Mesendoderm (in vitro differentiated cells): ENCODE measurements around the gene VAMP1.

ENCODE experiments used
- DNase-seq: peaks from one replicate; pipeline ENCODE4 v3.0.0; 2013
- H2AK5ac ChIP-seq: 2 replicates; pipeline ENCODE4 v1.6.1; 2013; ENCODE audit warnings: low read length, inconsistent platforms
- H2BK120ac ChIP-seq: 2 replicates; pipeline ENCODE4 v1.6.1; 2013; ENCODE audit warnings: low read depth, mild to moderate bottlenecking, low read length, moderate library complexity, mixed read lengths
- H2BK15ac ChIP-seq: replicated peaks from 2 replicates; pipeline ENCODE4 v1.6.1; 2013; ENCODE audit warnings: low read depth, mild to moderate bottlenecking, moderate library complexity
- H2BK5ac ChIP-seq: 2 replicates; pipeline ENCODE4 v1.6.1; 2013; ENCODE audit warnings: low read length, inconsistent platforms
- H3K18ac ChIP-seq: 2 replicates; pipeline ENCODE4 v1.6.1; 2013; ENCODE audit warnings: mild to moderate bottlenecking, low read length, mixed read lengths
- H3K23ac ChIP-seq: one replicate; pipeline ENCODE4 v1.6.1; 2013; ENCODE audit warnings: low read length
- H3K27ac ChIP-seq: 2 replicates; pipeline ENCODE4 v1.5.1; 2013; ENCODE audit warnings: low read depth, mild to moderate bottlenecking, inconsistent platforms, low read length, moderate library complexity
- H3K27me3 ChIP-seq: 2 replicates; pipeline ENCODE4 v1.6.1; 2013; ENCODE audit warnings: low read length, control low read depth, mild to moderate bottlenecking, inconsistent platforms; ENCODE audit not compliant: insufficient read depth, poor library complexity
- H3K36me3 ChIP-seq: 2 replicates; pipeline ENCODE4 v1.6.1; 2013; ENCODE audit warnings: low read length, inconsistent platforms; ENCODE audit not compliant: control insufficient read depth, insufficient read depth
- H3K4ac ChIP-seq: one replicate; pipeline ENCODE4 v1.6.1; 2013; ENCODE audit warnings: low read depth, mild to moderate bottlenecking, low read length, moderate library complexity
- H3K4me1 ChIP-seq: 2 replicates; pipeline ENCODE4 v1.6.1; 2013; ENCODE audit warnings: low read depth, low read length, inconsistent platforms; ENCODE audit not compliant: control insufficient read depth
- H3K4me2 ChIP-seq: 2 replicates; pipeline ENCODE4 v1.6.1; 2013; ENCODE audit warnings: low read length
- H3K4me3 ChIP-seq: 2 replicates; pipeline ENCODE4 v1.5.1; 2013; ENCODE audit warnings: mild to moderate bottlenecking, low read length
- H3K56ac ChIP-seq: one replicate; pipeline ENCODE4 v1.6.1; 2013; ENCODE audit warnings: low read length
- H3K79me1 ChIP-seq: 2 replicates; pipeline ENCODE4 v1.6.1; 2013; ENCODE audit warnings: low read length, inconsistent platforms
- H3K79me2 ChIP-seq: 2 replicates; pipeline ENCODE4 v1.6.1; 2013; ENCODE audit warnings: mild to moderate bottlenecking, low read length; ENCODE audit not compliant: control insufficient read depth, insufficient read depth
- H3K9ac ChIP-seq: 2 replicates; pipeline ENCODE4 v1.6.1; 2013; ENCODE audit warnings: low read length, inconsistent platforms
- H4K5ac ChIP-seq: one replicate; pipeline ENCODE4 v1.6.1; 2013; ENCODE audit warnings: low read length
- H4K8ac ChIP-seq: one replicate; pipeline ENCODE4 v1.6.1; 2013; ENCODE audit warnings: low read depth, mild to moderate bottlenecking, control low read depth, low read length, moderate library complexity
- WGBS: extraction: QIAGEN DNeasy Blood & Tissue Kit; methylation state at CpG from one replicate; pipeline ENCODE4 v1.1.7; 2013; ENCODE audit warnings: low lambda C conversion rate, missing lambda C conversion rate; ENCODE audit not compliant: insufficient coverage; ENCODE audit errors: extremely low coverage; 5-methylcytosine and 5-hydroxymethylcytosine counted together

VAMP1 gene

GRCh38 chr12:6459004-6459337 lies 11.5 kb downstream of the VAMP1 start:
- Histone ChIP-seq H3K79me2 (no peaks in the 10 kb centered on the region), H3K27me3 (no peaks in the 10 kb centered on the region), H3K4me1 (no peaks in the 10 kb centered on the region), H4K8ac (no peak overlapping the region), H4K5ac (no peak overlapping the region), H3K27ac (no peak overlapping the region), H2AK5ac (no peak overlapping the region), H3K36me3 (peaks cover 5% of the 10 kb centered on the region), H3K9ac (no peak overlapping the region), H2BK15ac (no peak overlapping the region), H3K4me2 (no peak overlapping the region), H3K4ac (no peak overlapping the region), H3K18ac (no peak overlapping the region), H2BK120ac (no peak overlapping the region), H3K4me3 (no peak overlapping the region), H2BK5ac (no peak overlapping the region), H3K56ac (no peak overlapping the region), H3K23ac (no peak overlapping the region), H3K79me1 (no peaks in the 10 kb centered on the region)
- WGBS, result no CpG with 5 or more reads among the region's 2 CpGs
- DNase-seq, result no peak

GRCh38 chr12:6458281-6459003 lies 12.0 kb downstream of the VAMP1 start:
- no peak overlapping the region for H2BK5ac ChIP-seq
- H3K56ac ChIP-seq, result no peak overlapping the region
- H4K5ac ChIP-seq, result no peak overlapping the region
- H2BK120ac ChIP-seq, result no peak overlapping the region
- H2AK5ac ChIP-seq, result no peak overlapping the region
- H2BK15ac ChIP-seq, result no peak overlapping the region
- no peak overlapping the region for H3K18ac ChIP-seq
- H4K8ac ChIP-seq, result no peak overlapping the region
- no peaks in the 10 kb centered on the region for H3K27me3 ChIP-seq
- no peak overlapping the region for H3K27ac ChIP-seq
- no peak overlapping the region for H3K23ac ChIP-seq
- H3K4me2 ChIP-seq, result no peak overlapping the region
- no peak overlapping the region for H3K4me3 ChIP-seq
- H3K36me3 ChIP-seq, result peaks cover 5% of the 10 kb centered on the region
- no peak overlapping the region for H3K4ac ChIP-seq
- no peak overlapping the region for H3K9ac ChIP-seq
- no peaks in the 10 kb centered on the region for H3K79me2 ChIP-seq
- WGBS, result no CpG with 5 or more reads among the region's 14 CpGs
- H3K4me1 ChIP-seq, result no peaks in the 10 kb centered on the region
- DNase-seq, result no peak
- H3K79me1 ChIP-seq, result no peaks in the 10 kb centered on the region

GRCh38 chr12:6457220-6457945 lies 13.1 kb downstream of the VAMP1 start:
- Histone ChIP-seq H3K79me2 (no peaks in the 10 kb centered on the region), H3K4ac (no peak overlapping the region), H2BK15ac (no peak overlapping the region), H3K4me3 (no peak overlapping the region), H3K18ac (no peak overlapping the region), H2BK120ac (no peak overlapping the region), H3K56ac (no peak overlapping the region), H3K27me3 (no peaks in the 10 kb centered on the region), H3K79me1 (no peaks in the 10 kb centered on the region), H3K4me1 (peaks cover 6% of the 10 kb centered on the region), H4K5ac (no peak overlapping the region), H3K23ac (no peak overlapping the region), H3K9ac (no peak overlapping the region), H2BK5ac (no peak overlapping the region), H2AK5ac (no peak overlapping the region), H4K8ac (no peak overlapping the region), H3K4me2 (no peak overlapping the region), H3K27ac (no peak overlapping the region), H3K36me3 (peaks cover 5% of the 10 kb centered on the region)
- no peak for DNase-seq
- no CpG with 5 or more reads among the region's 12 CpGs for WGBS

- no peak overlapping the region for H3K27ac ChIP-seq
- no peaks in the 10 kb centered on the region for H3K27me3 ChIP-seq
- no peak overlapping the region for H3K18ac ChIP-seq
- no peak for DNase-seq
- no peaks in the 10 kb centered on the region for H3K36me3 ChIP-seq
- no peak overlapping the region for H2BK120ac ChIP-seq
- no peak overlapping the region for H3K4me2 ChIP-seq
- H3K56ac ChIP-seq, result no peak overlapping the region
- H3K23ac ChIP-seq, result no peak overlapping the region
- H4K5ac ChIP-seq, result no peak overlapping the region
- no peak overlapping the region for H2AK5ac ChIP-seq
- H2BK15ac ChIP-seq, result no peak overlapping the region
- no peaks in the 10 kb centered on the region for H3K79me2 ChIP-seq
- no peak overlapping the region for H2BK5ac ChIP-seq
- H4K8ac ChIP-seq, result no peak overlapping the region
- H3K9ac ChIP-seq, result no peak overlapping the region
- no peaks in the 10 kb centered on the region for H3K79me1 ChIP-seq
- no peak overlapping the region for H3K4me3 ChIP-seq
- no peak overlapping the region for H3K4ac ChIP-seq
- no CpG with 5 or more reads among the region's 17 CpGs for WGBS
- H3K4me1 ChIP-seq, result peaks cover 22% of the 10 kb centered on the region
Observed at GRCh38 chr12:6452944-6453630, 17.4 kb downstream of the VAMP1 start.

- Histone ChIP-seq H4K8ac (no peak overlapping the region), H3K79me1 (no peaks in the 10 kb centered on the region), H2AK5ac (no peak overlapping the region), H3K36me3 (no peaks in the 10 kb centered on the region), H3K4me1 (peaks cover 22% of the 10 kb centered on the region), H2BK15ac (no peak overlapping the region), H3K18ac (peak overlapping the region; percentile 16), H3K27ac (peak overlapping the region; percentile 68), H2BK5ac (peak overlapping the region; percentile 25), H2BK120ac (no peak overlapping the region), H3K4me2 (no peak overlapping the region), H4K5ac (no peak overlapping the region), H3K56ac (peak overlapping the region; percentile 83), H3K4me3 (no peak overlapping the region), H3K79me2 (no peaks in the 10 kb centered on the region), H3K9ac (peak overlapping the region; percentile 44), H3K27me3 (no peaks in the 10 kb centered on the region), H3K4ac (peak overlapping the region; percentile 21), H3K23ac (no peak overlapping the region)
- no CpG with 5 or more reads among the region's 9 CpGs for WGBS
- no peak for DNase-seq
Observed at GRCh38 chr12:6452245-6452943, 18.1 kb downstream of the VAMP1 start.
